ENCODE measurements around the gene OIP5. TPM values are rescaled to one million over a fixed set of nuclear protein-coding genes. Genes with fewer than 3 reads are reported as not detected.

Gene OIP5
- total and polyA plus RNA-seq, 2 of the 13 experiments (the other 11 are each of a cell fraction or from before 2014, with no cell fraction given) = 10.7 to 38.0 TPM

DNA sequence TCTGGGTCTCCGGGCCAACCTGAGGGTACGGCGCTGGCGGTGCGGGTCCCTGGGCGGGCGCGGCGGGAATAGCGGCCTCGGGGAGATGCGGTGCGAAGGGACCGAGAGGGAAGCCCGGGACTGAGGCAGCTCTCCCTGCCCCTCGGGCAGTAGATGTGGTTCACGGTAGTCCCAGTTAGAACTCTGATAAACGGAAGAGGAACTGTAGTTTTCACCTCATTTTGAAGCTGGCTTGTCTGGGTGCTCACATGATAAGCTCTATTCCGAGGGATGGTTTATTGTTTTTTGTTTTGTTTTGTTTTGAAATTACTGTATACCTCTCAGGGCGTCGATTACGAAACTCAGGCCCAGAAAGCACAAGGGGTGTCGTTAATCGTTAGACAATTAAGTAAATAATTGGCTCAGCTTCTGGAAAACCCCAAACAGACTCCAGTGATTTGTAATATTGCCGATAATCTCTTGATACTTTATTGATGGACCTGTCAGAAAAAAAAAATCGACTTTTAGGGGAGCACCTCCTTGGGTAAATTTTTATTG, 703 bp upstream of the OIP5 start (continued):
- TF ChIP-seq, protein P1, sequence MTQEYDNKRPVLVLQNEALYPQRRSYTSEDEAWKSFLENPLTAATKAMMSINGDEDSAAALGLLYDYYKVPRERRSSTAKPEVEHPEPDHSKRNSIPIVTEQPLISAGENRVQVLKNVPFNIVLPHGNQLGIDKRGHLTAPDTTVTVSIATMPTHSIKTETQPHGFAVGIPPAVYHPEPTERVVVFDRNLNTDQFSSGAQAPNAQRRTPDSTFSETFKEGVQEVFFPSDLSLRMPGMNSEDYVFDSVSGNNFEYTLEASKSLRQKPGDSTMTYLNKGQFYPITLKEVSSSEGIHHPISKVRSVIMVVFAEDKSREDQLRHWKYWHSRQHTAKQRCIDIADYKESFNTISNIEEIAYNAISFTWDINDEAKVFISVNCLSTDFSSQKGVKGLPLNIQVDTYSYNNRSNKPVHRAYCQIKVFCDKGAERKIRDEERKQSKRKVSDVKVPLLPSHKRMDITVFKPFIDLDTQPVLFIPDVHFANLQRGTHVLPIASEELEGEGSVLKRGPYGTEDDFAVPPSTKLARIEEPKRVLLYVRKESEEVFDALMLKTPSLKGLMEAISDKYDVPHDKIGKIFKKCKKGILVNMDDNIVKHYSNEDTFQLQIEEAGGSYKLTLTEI (CRISPR knock-in tag; conservative IDR thresholded peaks at IDR 0.05) = no peak
- TF ChIP-seq HES4 (CRISPR knock-in tag; IDR thresholded peaks at IDR 0.05; ENCODE audit: borderline replicate concordance) = no peak
- TF ChIP-seq POGZ (CRISPR knock-in tag; IDR thresholded peaks at IDR 0.05) = no peak
- TF ChIP-seq CEBPZ (IDR thresholded peaks at IDR 0.05; ENCODE audit: low read length) = no peak
- TF ChIP-seq HNRNPLL (IDR thresholded peaks at IDR 0.05; ENCODE audit: low read depth, low read length, poor library complexity, severe bottlenecking) = peak; percentile 77
- TF ChIP-seq TSC22D2 (CRISPR knock-in tag; IDR thresholded peaks at IDR 0.05; ENCODE audit: borderline replicate concordance) = no peak
- TF ChIP-seq FOSL1 (CRISPR knock-in tag; IDR thresholded peaks at IDR 0.05; ENCODE audit: borderline replicate concordance) = no peak
- TF ChIP-seq, protein P2, sequence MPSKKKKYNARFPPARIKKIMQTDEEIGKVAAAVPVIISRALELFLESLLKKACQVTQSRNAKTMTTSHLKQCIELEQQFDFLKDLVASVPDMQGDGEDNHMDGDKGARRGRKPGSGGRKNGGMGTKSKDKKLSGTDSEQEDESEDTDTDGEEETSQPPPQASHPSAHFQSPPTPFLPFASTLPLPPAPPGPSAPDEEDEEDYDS (CRISPR knock-in tag; IDR thresholded peaks at IDR 0.05) = no peak
- TF ChIP-seq ZNF775 (CRISPR knock-in tag; IDR thresholded peaks at IDR 0.05; ENCODE audit: borderline replicate concordance) = no peak
- TF ChIP-seq, protein P3, sequence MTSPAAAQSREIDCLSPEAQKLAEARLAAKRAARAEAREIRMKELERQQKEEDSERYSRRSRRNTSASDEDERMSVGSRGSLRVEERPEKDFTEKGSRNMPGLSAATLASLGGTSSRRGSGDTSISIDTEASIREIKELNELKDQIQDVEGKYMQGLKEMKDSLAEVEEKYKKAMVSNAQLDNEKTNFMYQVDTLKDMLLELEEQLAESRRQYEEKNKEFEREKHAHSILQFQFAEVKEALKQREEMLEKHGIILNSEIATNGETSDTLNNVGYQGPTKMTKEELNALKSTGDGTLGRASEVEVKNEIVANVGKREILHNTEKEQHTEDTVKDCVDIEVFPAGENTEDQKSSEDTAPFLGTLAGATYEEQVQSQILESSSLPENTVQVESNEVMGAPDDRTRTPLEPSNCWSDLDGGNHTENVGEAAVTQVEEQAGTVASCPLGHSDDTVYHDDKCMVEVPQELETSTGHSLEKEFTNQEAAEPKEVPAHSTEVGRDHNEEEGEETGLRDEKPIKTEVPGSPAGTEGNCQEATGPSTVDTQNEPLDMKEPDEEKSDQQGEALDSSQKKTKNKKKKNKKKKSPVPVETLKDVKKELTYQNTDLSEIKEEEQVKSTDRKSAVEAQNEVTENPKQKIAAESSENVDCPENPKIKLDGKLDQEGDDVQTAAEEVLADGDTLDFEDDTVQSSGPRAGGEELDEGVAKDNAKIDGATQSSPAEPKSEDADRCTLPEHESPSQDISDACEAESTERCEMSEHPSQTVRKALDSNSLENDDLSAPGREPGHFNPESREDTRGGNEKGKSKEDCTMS (CRISPR knock-in tag; conservative IDR thresholded peaks at IDR 0.05) = no peak
- TF ChIP-seq, protein P4, sequence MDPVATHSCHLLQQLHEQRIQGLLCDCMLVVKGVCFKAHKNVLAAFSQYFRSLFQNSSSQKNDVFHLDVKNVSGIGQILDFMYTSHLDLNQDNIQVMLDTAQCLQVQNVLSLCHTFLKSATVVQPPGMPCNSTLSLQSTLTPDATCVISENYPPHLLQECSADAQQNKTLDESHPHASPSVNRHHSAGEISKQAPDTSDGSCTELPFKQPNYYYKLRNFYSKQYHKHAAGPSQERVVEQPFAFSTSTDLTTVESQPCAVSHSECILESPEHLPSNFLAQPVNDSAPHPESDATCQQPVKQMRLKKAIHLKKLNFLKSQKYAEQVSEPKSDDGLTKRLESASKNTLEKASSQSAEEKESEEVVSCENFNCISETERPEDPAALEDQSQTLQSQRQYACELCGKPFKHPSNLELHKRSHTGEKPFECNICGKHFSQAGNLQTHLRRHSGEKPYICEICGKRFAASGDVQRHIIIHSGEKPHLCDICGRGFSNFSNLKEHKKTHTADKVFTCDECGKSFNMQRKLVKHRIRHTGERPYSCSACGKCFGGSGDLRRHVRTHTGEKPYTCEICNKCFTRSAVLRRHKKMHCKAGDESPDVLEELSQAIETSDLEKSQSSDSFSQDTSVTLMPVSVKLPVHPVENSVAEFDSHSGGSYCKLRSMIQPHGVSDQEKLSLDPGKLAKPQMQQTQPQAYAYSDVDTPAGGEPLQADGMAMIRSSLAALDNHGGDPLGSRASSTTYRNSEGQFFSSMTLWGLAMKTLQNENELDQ (CRISPR knock-in tag; IDR thresholded peaks at IDR 0.05; ENCODE audit: borderline replicate concordance) = no peak
- TF ChIP-seq ARNTL (CRISPR knock-in tag; IDR thresholded peaks at IDR 0.05) = no peak
- TF ChIP-seq, protein P5, sequence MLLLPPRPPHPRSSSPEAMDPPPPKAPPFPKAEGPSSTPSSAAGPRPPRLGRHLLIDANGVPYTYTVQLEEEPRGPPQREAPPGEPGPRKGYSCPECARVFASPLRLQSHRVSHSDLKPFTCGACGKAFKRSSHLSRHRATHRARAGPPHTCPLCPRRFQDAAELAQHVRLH (CRISPR knock-in tag; IDR thresholded peaks at IDR 0.05; ENCODE audit: borderline replicate concordance, low read depth) = no peak
- TF ChIP-seq, protein P6, sequence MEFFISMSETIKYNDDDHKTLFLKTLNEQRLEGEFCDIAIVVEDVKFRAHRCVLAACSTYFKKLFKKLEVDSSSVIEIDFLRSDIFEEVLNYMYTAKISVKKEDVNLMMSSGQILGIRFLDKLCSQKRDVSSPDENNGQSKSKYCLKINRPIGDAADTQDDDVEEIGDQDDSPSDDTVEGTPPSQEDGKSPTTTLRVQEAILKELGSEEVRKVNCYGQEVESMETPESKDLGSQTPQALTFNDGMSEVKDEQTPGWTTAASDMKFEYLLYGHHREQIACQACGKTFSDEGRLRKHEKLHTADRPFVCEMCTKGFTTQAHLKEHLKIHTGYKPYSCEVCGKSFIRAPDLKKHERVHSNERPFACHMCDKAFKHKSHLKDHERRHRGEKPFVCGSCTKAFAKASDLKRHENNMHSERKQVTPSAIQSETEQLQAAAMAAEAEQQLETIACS (CRISPR knock-in tag; IDR thresholded peaks at IDR 0.05) = no peak
- no peak for TF ChIP-seq ZNF460 (CRISPR knock-in tag; IDR thresholded peaks at IDR 0.05; ENCODE audit: borderline replicate concordance)
- no peak for TF ChIP-seq CBX1 (IDR thresholded peaks at IDR 0.05; ENCODE audit: low read depth)
